Upper lobe of right lung (tissue), 1 donor: ENCODE measurements around the gene MBNL2. TPM values are rescaled to one million over a fixed set of nuclear protein-coding genes. Genes with fewer than 3 reads are reported as not detected.

Experiments used
- ATAC-seq: fragments of 200-7000 bp; cut with Tn5 transposase; one replicate; pipeline ENCODE4 v1.9.1; 2020; ENCODE audit warnings: mild to moderate bottlenecking, moderate library complexity
- DNase-seq: peaks from one replicate; pipeline ENCODE4 v3.0.0-alpha.2; 2020
- H3K27ac ChIP-seq: fragments of 200-600 bp; one replicate; pipeline ENCODE4 v1.8.0; 2022
- H3K27me3 ChIP-seq: fragments of 200-600 bp; one replicate; pipeline ENCODE4 v1.8.0; 2022; ENCODE audit warnings: mild to moderate bottlenecking
- H3K36me3 ChIP-seq: fragments of 200-600 bp; one replicate; pipeline ENCODE4 v1.8.0; 2022
- H3K4me1 ChIP-seq: fragments of 200-600 bp; one replicate; pipeline ENCODE4 v1.8.0; 2022
- H3K4me3 ChIP-seq: fragments of 200-600 bp; one replicate; pipeline ENCODE4 v1.8.0; 2022; ENCODE audit warnings: mild to moderate bottlenecking
- H3K9me3 ChIP-seq: fragments of 200-600 bp; one replicate; pipeline ENCODE4 v1.8.0; 2022
- intact Hi-C: fragments of 100-400 bp; cut with DNase I; formaldehyde crosslinking; loops from one replicate; pipeline ENCODE4 v1.11.0; 2022
- total RNA-seq: library from RNA; stranded (reverse); fragmentation: NEBNext Ultra II Directional; extraction: Animal tissue kit (Norgen Biotek cat#: 25700); gene quantifications from one replicate; pipeline ENCODE4 v1.2.1, GENCODE V29; 2021
- TF ChIP-seq, protein P1 (sequence below): fragments of 200-600 bp; IDR thresholded peaks from one replicate; pipeline ENCODE4 v1.8.0; 2022; ENCODE audit warnings: antibody characterized with exemption
- donor health status: DM: no; HTN: yes; CAD: no; lungs with severe emphysema.

MBNL2 gene
- total RNA-seq, 1 donor from 2014 or later = 60.6 TPM

DNA sequence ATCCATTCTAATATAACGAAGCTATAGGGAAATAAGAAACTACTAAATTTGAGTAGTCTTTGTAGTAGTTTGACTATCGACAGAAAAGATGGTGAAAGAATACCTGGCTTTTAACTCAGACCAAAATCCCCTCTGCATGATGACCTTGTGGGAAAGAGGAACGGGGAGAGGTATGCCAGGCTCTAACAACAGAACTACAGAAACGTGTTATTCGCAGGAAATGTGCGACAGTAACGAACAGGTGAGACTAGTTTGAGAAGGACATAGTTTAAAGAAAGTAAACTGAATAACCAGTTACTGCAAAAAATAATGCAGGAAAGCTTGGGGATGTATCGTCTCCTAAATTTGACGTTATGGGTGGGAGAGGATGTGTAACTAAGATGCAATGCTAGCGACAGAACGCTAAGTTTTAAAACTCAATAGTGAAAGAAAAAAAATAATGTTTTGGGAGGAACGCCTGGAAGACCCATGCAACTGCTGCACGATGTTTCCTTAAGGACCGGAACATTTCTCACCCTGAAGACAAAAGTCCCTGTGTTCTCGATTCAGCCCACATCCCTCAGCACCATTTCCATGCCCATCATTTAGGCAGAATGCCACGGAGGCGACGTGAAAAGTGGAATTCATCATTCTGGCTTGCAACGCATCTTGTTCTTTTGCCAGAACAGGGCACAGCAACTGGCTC is 210.2 kb downstream of the MBNL2 start:
- Histone ChIP-seq H3K9me3 (no peaks in the 10 kb centered on the region), H3K4me1 (peaks cover 13% of the 10 kb centered on the region), H3K27me3 (no peaks in the 10 kb centered on the region), H3K4me3 (peak overlapping the region; percentile 91), H3K27ac (peak overlapping the region; percentile 99), H3K36me3 (no peaks in the 10 kb centered on the region)
- intact Hi-C loops = no loop called here
- no peak for ATAC-seq
- DNase-seq = no peak
- TF ChIP-seq, protein P1, sequence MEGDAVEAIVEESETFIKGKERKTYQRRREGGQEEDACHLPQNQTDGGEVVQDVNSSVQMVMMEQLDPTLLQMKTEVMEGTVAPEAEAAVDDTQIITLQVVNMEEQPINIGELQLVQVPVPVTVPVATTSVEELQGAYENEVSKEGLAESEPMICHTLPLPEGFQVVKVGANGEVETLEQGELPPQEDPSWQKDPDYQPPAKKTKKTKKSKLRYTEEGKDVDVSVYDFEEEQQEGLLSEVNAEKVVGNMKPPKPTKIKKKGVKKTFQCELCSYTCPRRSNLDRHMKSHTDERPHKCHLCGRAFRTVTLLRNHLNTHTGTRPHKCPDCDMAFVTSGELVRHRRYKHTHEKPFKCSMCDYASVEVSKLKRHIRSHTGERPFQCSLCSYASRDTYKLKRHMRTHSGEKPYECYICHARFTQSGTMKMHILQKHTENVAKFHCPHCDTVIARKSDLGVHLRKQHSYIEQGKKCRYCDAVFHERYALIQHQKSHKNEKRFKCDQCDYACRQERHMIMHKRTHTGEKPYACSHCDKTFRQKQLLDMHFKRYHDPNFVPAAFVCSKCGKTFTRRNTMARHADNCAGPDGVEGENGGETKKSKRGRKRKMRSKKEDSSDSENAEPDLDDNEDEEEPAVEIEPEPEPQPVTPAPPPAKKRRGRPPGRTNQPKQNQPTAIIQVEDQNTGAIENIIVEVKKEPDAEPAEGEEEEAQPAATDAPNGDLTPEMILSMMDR = no peak

DNA sequence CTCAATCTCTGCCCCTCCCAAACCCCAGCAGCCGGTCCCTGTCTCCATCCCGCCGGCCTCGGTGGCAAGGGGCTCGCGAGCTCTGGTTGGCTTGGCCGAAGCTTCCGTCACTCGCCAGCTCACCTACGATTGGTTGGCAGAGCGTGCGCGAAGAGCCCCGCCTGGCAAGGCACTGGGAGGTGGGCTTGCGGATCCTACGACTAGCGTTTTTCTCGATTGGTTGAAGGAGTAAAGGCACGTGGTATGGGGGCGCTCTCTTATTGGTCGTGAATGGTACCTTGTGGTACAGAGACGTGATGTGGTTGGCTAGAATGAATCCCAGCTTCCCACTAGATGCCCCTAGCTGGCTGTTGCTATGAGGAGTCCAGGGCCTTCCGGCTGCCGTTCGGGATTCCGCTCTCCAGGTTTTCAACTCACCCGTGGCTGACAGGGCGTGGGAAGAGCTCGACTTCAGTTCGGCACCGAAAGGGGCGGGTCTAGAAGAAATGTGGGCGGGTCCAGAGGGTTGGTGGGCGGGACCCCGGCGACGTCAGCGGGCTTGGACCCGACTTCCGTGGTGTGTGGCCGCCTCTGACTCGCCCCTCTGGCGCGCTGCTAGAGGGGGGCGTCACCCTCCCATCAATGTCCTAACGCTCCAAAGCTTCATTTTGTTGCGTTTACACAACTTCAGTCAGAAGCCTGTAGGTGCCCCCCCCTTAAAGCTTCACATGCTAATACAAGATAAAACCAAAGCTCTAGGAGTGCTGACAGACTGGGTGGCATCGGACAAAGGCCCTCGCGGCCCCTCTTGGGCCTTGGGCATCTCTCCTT is 211.0 kb downstream of the MBNL2 start:
- H3K27me3 ChIP-seq = no peaks in the 10 kb centered on the region
- H3K9me3 ChIP-seq = no peaks in the 10 kb centered on the region
- peak overlapping the region; percentile 91 for H3K4me3 ChIP-seq
- ATAC-seq = peak; percentile 92
- intact Hi-C loops = no loop called here
- peak overlapping the region; percentile 99 for H3K27ac ChIP-seq
- TF ChIP-seq, protein P1 = no peak
- peaks cover 21% of the 10 kb centered on the region for H3K4me1 ChIP-seq
- no peaks in the 10 kb centered on the region for H3K36me3 ChIP-seq
- peak; percentile 98 for DNase-seq

DNA sequence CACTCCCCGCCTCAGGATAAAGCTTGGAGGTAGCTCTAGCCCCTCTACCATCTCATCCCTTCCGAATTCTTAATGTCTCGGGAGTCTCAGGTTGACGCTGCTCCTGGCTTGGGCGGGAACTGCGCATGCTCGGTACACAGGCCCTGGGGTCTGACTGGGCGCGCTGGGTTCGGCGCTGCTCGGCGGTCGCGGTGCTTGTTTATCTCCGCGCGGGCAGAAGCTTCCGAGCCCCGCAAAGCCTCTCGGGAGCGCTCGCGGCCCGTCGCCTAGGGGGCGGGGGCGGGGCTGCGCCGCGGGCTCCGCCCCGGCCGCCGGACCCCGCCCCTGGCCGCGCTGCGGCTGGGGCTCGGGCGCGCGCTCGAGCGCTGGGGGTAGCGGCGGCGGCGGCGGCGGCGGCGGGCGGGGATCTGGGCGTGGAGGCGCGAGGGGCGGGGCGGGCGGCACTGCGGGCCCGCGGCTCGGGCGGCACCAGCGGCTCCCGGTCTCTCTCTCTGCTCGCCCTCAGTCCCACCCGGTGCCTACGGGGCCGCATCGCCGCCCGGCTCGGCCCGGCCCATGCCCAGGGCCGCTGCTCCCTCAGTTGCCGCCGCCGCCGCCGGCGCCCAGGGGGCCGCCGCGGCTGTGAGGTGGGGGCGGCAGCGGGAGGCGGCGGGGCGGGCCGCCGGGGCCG is 211.7 kb downstream of the MBNL2 start, which contains the start of gene RAP2A:
TSS of gene RAP2A (plus strand) at position 443 of the 670 bp plus-strand sequence. CDS start 302 bp downstream, outside the sequence.
- Histone ChIP-seq H3K4me3 (peak within 1 kb of the TSS; percentile 91), H3K27me3 (no peaks in the 10 kb centered on the region), H3K27ac (peak within 1 kb of the TSS; percentile 99), H3K4me1 (peaks cover 25% of the 10 kb centered on the region), H3K9me3 (no peaks in the 10 kb centered on the region), H3K36me3 (no peaks in the 10 kb centered on the region)
- peak; percentile 84 for ATAC-seq
- DNase-seq = peak; percentile 94
- intact Hi-C loops = no loop called here
- TF ChIP-seq, protein P1 = no peak

DNA sequence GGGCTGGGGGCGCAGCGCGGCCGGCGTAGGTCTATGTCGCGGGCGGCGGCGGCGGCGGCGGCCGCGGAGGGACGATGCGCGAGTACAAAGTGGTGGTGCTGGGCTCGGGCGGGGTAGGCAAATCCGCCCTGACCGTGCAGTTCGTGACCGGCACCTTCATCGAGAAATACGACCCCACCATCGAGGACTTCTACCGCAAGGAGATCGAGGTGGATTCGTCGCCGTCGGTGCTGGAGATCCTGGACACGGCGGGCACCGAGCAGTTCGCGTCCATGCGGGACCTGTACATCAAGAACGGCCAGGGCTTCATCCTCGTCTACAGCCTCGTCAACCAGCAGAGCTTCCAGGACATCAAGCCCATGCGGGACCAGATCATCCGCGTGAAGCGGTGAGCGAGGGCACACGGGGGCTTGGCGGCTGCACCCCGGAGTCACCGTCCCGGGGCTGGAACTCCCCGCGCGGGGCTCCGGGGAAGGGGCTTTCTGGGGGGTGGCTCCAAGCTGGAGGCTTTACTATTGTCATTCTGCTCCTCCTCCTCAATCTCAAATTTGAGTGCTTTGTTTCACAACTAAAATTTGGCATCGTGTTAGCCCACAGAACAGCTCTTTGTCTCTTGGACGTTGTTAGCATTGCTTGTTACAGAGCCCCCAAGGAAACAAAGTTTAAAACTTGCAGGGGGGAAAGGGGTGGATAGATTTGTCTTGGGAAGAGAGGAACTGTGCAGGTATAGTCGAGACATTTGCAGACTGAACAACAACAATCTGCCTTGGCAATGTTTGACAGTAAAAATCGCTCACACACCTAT is 212.5 kb downstream of the MBNL2 start:
- DNase-seq (peak; percentile 71), ATAC-seq (no peak)
- no peaks in the 10 kb centered on the region for H3K9me3 ChIP-seq
- intact Hi-C loops = no loop called here
- H3K4me1 ChIP-seq = peaks cover 32% of the 10 kb centered on the region
- peak overlapping the region; percentile 80 for H3K27ac ChIP-seq
- peak overlapping the region; percentile 85 for H3K4me3 ChIP-seq
- no peaks in the 10 kb centered on the region for H3K27me3 ChIP-seq
- TF ChIP-seq, protein P1 = no peak
- no peaks in the 10 kb centered on the region for H3K36me3 ChIP-seq

DNA sequence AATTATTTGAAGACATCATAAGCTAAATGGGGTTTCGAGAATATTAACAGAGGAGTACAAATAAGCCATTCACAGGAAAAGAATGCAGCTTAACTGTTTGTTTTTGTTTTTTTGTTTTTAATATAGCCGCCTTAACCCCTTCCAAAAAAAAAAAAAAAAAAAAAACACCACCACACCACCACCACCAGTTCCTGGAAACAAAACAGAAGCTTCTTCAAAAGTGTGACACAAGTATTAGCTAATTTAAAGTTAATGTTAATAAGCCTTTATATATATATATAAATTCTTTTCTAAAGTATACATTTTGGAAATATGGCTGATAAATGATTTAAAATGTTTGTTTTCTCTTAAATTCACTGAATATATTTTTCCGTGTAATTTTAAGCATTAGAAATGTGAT is 213.2 kb downstream of the MBNL2 start:
- Histone ChIP-seq H3K9me3 (no peaks in the 10 kb centered on the region), H3K27ac (peak overlapping the region; percentile 80), H3K4me1 (peaks cover 33% of the 10 kb centered on the region), H3K4me3 (peak overlapping the region; percentile 85), H3K27me3 (no peaks in the 10 kb centered on the region), H3K36me3 (no peaks in the 10 kb centered on the region)
- DNase-seq (no peak), ATAC-seq (no peak)
- intact Hi-C loops = no loop called here
- TF ChIP-seq, protein P1 = no peak
